Natural killer cell (primary cell): ENCODE measurements around the gene CRYGN. TPM values are rescaled to one million over a fixed set of nuclear protein-coding genes. Genes with fewer than 3 reads are reported as not detected.

Source experiments
- ATAC-seq, 3 donors: fragments of 150-1000 bp in 2 of 3; fragments of 200-7000 bp in 1 of 3; cut with Tn5 transposase; 1 replicate in 1 of 3; 2 replicates in 2 of 3; pipeline ENCODE4 v1.10.0; 2021; ENCODE audit warnings: mild to moderate bottlenecking in 2 of 3, moderate library complexity in 2 of 3
- DNase-seq, 2 donors: peaks; one replicate each; pipeline versions ENCODE4 v3.0.0 to v3.0.0-alpha.2; 2013 to 2021; ENCODE audit warnings: mixed read lengths in 1 of 2
- H3K27ac ChIP-seq: one replicate; pipeline ENCODE4 v1.5.1; 2013; ENCODE audit warnings: mild to moderate bottlenecking, low read length
- H3K27me3 ChIP-seq: one replicate; pipeline ENCODE4 v1.6.1; 2013; ENCODE audit warnings: low read length; ENCODE audit not compliant: control insufficient read depth, insufficient read depth
- H3K36me3 ChIP-seq: one replicate; pipeline ENCODE4 v1.6.1; 2013; ENCODE audit warnings: low read length; ENCODE audit not compliant: control insufficient read depth, insufficient read depth
- H3K4me1 ChIP-seq: one replicate; pipeline ENCODE4 v1.6.1; 2013; ENCODE audit warnings: low read length; ENCODE audit not compliant: control insufficient read depth, insufficient read depth
- H3K4me3 ChIP-seq: one replicate; pipeline ENCODE4 v1.5.1; 2013; ENCODE audit warnings: low read length
- H3K9me3 ChIP-seq: one replicate; pipeline ENCODE4 v1.6.1; 2013; ENCODE audit warnings: low read length; ENCODE audit not compliant: control insufficient read depth, insufficient read depth
- H3K27ac Mint-ChIP-seq, 2 donors: one replicate each; pipeline ENCODE4 v1.8.0; 2022; ENCODE audit warnings: mild to moderate bottlenecking in 2 of 2, mixed read lengths in 2 of 2, moderate library complexity in 1 of 2
- H3K27me3 Mint-ChIP-seq, 2 donors: one replicate each; pipeline ENCODE4 v1.8.0; 2022; ENCODE audit warnings: low read depth in 2 of 2, mixed read lengths in 2 of 2
- H3K36me3 Mint-ChIP-seq: one replicate; pipeline ENCODE4 v1.8.0; 2022; ENCODE audit warnings: mixed read lengths
- H3K4me1 Mint-ChIP-seq, 2 donors: one replicate each; pipeline ENCODE4 v1.8.0; 2022; ENCODE audit warnings: mixed read lengths in 2 of 2
- H3K4me3 Mint-ChIP-seq: one replicate; pipeline ENCODE4 v1.8.0; 2022; ENCODE audit warnings: mild to moderate bottlenecking, moderate library complexity, mixed read lengths
- H3K9me3 Mint-ChIP-seq, 2 donors: one replicate each; pipeline ENCODE4 v1.8.0; 2022; ENCODE audit warnings: mixed read lengths in 2 of 2
- CTCF ChIP-seq: fragments of 200-600 bp; IDR thresholded peaks from one replicate; pipeline ENCODE4 v1.8.0; 2022; ENCODE audit warnings: antibody characterized with exemption
- WGBS: methylation state at CpG from one replicate; pipeline ENCODE4 v1.1.7; 2013; ENCODE audit warnings: missing lambda C conversion rate; ENCODE audit not compliant: insufficient coverage; 5-methylcytosine and 5-hydroxymethylcytosine counted together
- intact Hi-C: fragments of 100-400 bp; cut with micrococcal nuclease; formaldehyde crosslinking; loops from one replicate; pipeline ENCODE4 v1.14.2; 2022
- total RNA-seq, 4 donors: library from RNA; stranded (reverse); fragments of 120-200 nt in 1 of 4; gene quantifications; one replicate each; pipeline versions ENCODE4 v1.2.3 to v1.2.4, GENCODE V29; 2013 to 2022

CRYGN gene
- total RNA-seq, 3 donors from 2014 or later (not counting 1 experiment from before 2014, with no cell fraction given): not detected

- Mint-ChIP-seq H3K4me3 (no peak overlapping the region), H3K27me3 (peaks cover 13 to 18% of the 10 kb centered on the region in 2 donors), H3K4me1 (peaks cover 7 to 20% of the 10 kb centered on the region in 2 donors), H3K9me3 (no peaks in the 10 kb centered on the region), H3K36me3 (no peaks in the 10 kb centered on the region), H3K27ac (peak overlapping the region in 1 of 2 donors; percentile 42)
- H3K4me3 ChIP-seq: no peak overlapping the region
- H3K27ac ChIP-seq: no peak overlapping the region
- no peaks in the 10 kb centered on the region for H3K9me3 ChIP-seq
- TF ChIP-seq CTCF: no peak
- 96% methylated on average over 24 of the region's 24 CpGs for WGBS
- peaks cover 12% of the 10 kb centered on the region for H3K27me3 ChIP-seq
- ATAC-seq: no peak
- peaks cover 39% of the 10 kb centered on the region for H3K4me1 ChIP-seq
- intact Hi-C loops: no loop called here
- DNase-seq: no peak
- no peaks in the 10 kb centered on the region for H3K36me3 ChIP-seq
These were observed 33.7 kb downstream of the CRYGN start for GRCh38 chr7:151406051-151406875.

GRCh38 chr7:151405588-151405987 lies 34.4 kb downstream of the CRYGN start:
- ATAC-seq (no peak), DNase-seq (no peak)
- H3K4me3 Mint-ChIP-seq: no peak overlapping the region
- 93% methylated on average over 10 of the region's 10 CpGs for WGBS
- H3K4me1 Mint-ChIP-seq: peaks cover 7 to 13% of the 10 kb centered on the region in 2 donors
- peaks cover 32% of the 10 kb centered on the region for H3K4me1 ChIP-seq
- peaks cover 6 to 11% of the 10 kb centered on the region in 2 donors for H3K27me3 Mint-ChIP-seq
- H3K27ac Mint-ChIP-seq: peak overlapping the region in 1 of 2 donors; percentile 42
- intact Hi-C loops: no loop called here
- no peak overlapping the region for H3K4me3 ChIP-seq
- H3K36me3 Mint-ChIP-seq: no peaks in the 10 kb centered on the region
- TF ChIP-seq CTCF: no peak
- H3K27ac ChIP-seq: no peak overlapping the region
- H3K36me3 ChIP-seq: no peaks in the 10 kb centered on the region
- no peaks in the 10 kb centered on the region for H3K9me3 ChIP-seq
- no peaks in the 10 kb centered on the region for H3K9me3 Mint-ChIP-seq
- peaks cover 6% of the 10 kb centered on the region for H3K27me3 ChIP-seq

- no peak for TF ChIP-seq CTCF
- 90% methylated on average over 9 of the region's 9 CpGs for WGBS
- no peak overlapping the region for H3K4me3 ChIP-seq
- H3K36me3 Mint-ChIP-seq: no peaks in the 10 kb centered on the region
- no peaks in the 10 kb centered on the region for H3K9me3 ChIP-seq
- ATAC-seq: no peak
- H3K27me3 Mint-ChIP-seq: peaks cover 5 to 7% of the 10 kb centered on the region in 2 donors
- intact Hi-C loops: no loop called here
- DNase-seq: no peak
- no peaks in the 10 kb centered on the region for H3K36me3 ChIP-seq
- no peak overlapping the region for H3K27ac ChIP-seq
- H3K4me3 Mint-ChIP-seq: no peak overlapping the region
- H3K4me1 Mint-ChIP-seq: peaks cover 7 to 9% of the 10 kb centered on the region in 2 donors
- no peaks in the 10 kb centered on the region for H3K9me3 Mint-ChIP-seq
- peaks cover 27% of the 10 kb centered on the region for H3K4me1 ChIP-seq
- no peak overlapping the region for H3K27ac Mint-ChIP-seq
- peaks cover under 1% of the 10 kb centered on the region for H3K27me3 ChIP-seq
These were observed 34.9 kb downstream of the CRYGN start for GRCh38 chr7:151405056-151405455.
